CD14-positive monocyte (primary cell): ENCODE results near the gene GMEB2. TPM values are rescaled to one million over a fixed set of nuclear protein-coding genes. Genes with fewer than 3 reads are reported as not detected.
"Not testable (repeated sequence)": the region's sequence is repeated elsewhere in the genome, so short reads cannot be mapped to it uniquely, and the experiment has no call there.

ENCODE experiments used
- DNase-seq, 3 donors: peaks; one replicate each; pipeline ENCODE4 v3.0.0-alpha.2; 2011 to 2022
- H2AFZ ChIP-seq: 2 replicates; pipeline ENCODE4 v1.6.0; 2012; ENCODE audit warnings: mild to moderate bottlenecking, low read depth, low read length, inconsistent platforms; ENCODE audit not compliant: insufficient read depth, poor library complexity, severe bottlenecking
- H3K27ac ChIP-seq, 2 donors: 1 replicate in 1 of 2; 2 replicates in 1 of 2; pipeline ENCODE4 v1.5.1; 2012 to 2013; ENCODE audit warnings: low read length in 2 of 2, control low read depth in 1 of 2, inconsistent platforms in 1 of 2, low read depth in 1 of 2, mild to moderate bottlenecking in 1 of 2
- H3K27me3 ChIP-seq, 2 donors: one replicate each; pipeline versions ENCODE4 v1.6.0 to v1.6.1; 2011 to 2013; ENCODE audit warnings: low read length in 2 of 2; ENCODE audit not compliant: control insufficient read depth in 2 of 2, insufficient read depth in 2 of 2
- H3K36me3 ChIP-seq, 2 donors: replicated peaks in 1 of 2; 1 replicate in 1 of 2; 2 replicates in 1 of 2; pipeline versions ENCODE4 v1.5.1 to v1.6.1; 2012 to 2013; ENCODE audit warnings: low read length in 2 of 2, control low read depth in 1 of 2, inconsistent platforms in 1 of 2, mild to moderate bottlenecking in 1 of 2; ENCODE audit not compliant: insufficient read depth in 2 of 2, control insufficient read depth in 1 of 2
- H3K4me1 ChIP-seq, 2 donors: 1 replicate in 1 of 2; 2 replicates in 1 of 2; pipeline versions ENCODE4 v1.5.1 to v1.6.1; 2012 to 2013; ENCODE audit warnings: low read length in 2 of 2, control low read depth in 1 of 2, inconsistent platforms in 1 of 2, mild to moderate bottlenecking in 1 of 2, moderate library complexity in 1 of 2; ENCODE audit not compliant: insufficient read depth in 2 of 2, control insufficient read depth in 1 of 2
- H3K4me2 ChIP-seq: replicated peaks from 2 replicates; pipeline ENCODE3; 2012; ENCODE audit warnings: low read length, moderate library complexity, mild to moderate bottlenecking; ENCODE audit not compliant: poor library complexity, severe bottlenecking; ENCODE audit errors: extremely low read depth
- H3K4me3 ChIP-seq, 3 experiments: fragments of 200-600 bp in 1 of 3; sonication (generic) in 1 of 3; replicated peaks in 1 of 3; 1 replicate in 2 of 3; 2 replicates in 1 of 3; pipeline ENCODE4 v1.5.1; 2011 to 2013; ENCODE audit warnings: low read length in 3 of 3, mild to moderate bottlenecking in 3 of 3, control low read depth in 2 of 3, low read depth in 2 of 3, inconsistent platforms in 1 of 3, moderate library complexity in 1 of 3
- H3K79me2 ChIP-seq: 2 replicates; pipeline ENCODE4 v1.6.0; 2012; ENCODE audit warnings: mild to moderate bottlenecking, control low read depth, inconsistent platforms, low read length, moderate library complexity; ENCODE audit not compliant: insufficient read depth
- H3K9ac ChIP-seq: 2 replicates; pipeline ENCODE4 v1.6.0; 2017; ENCODE audit warnings: low read length, mild to moderate bottlenecking; ENCODE audit not compliant: insufficient read depth, poor library complexity, severe bottlenecking
- H3K9me3 ChIP-seq, 2 donors: replicated peaks in 1 of 2; 1 replicate in 1 of 2; 2 replicates in 1 of 2; pipeline versions ENCODE4 v1.5.1 to v1.6.1; 2012 to 2013; ENCODE audit warnings: low read length in 2 of 2, control low read depth in 1 of 2; ENCODE audit not compliant: control insufficient read depth in 1 of 2, insufficient read depth in 1 of 2
- H4K20me1 ChIP-seq: 2 replicates; pipeline ENCODE4 v1.6.0; 2012; ENCODE audit warnings: mild to moderate bottlenecking, low read length, control low read depth, moderate library complexity; ENCODE audit not compliant: insufficient read depth
- H3K27ac Mint-ChIP-seq, 7 donors: one replicate each; pipeline ENCODE4 v1.8.0; 2020; ENCODE audit warnings: mild to moderate bottlenecking in 7 of 7, mixed read lengths in 7 of 7, moderate library complexity in 6 of 7, inconsistent platforms in 2 of 7
- H3K27me3 Mint-ChIP-seq, 3 donors: one replicate each; pipeline ENCODE4 v1.8.0; 2021 to 2022; ENCODE audit warnings: low read depth in 3 of 3, mild to moderate bottlenecking in 3 of 3, mixed read lengths in 3 of 3, moderate library complexity in 3 of 3, inconsistent platforms in 1 of 3
- H3K36me3 Mint-ChIP-seq, 2 donors: one replicate each; pipeline ENCODE4 v1.8.0; 2020; ENCODE audit warnings: mixed read lengths in 2 of 2, inconsistent platforms in 1 of 2, mild to moderate bottlenecking in 1 of 2
- H3K4me1 Mint-ChIP-seq: one replicate; pipeline ENCODE4 v1.8.0; 2020; ENCODE audit warnings: mild to moderate bottlenecking, mixed read lengths
- H3K4me3 Mint-ChIP-seq, 2 donors: one replicate each; pipeline ENCODE4 v1.8.0; 2020; ENCODE audit warnings: mild to moderate bottlenecking in 2 of 2, mixed read lengths in 2 of 2, moderate library complexity in 1 of 2
- H3K9me3 Mint-ChIP-seq, 7 donors: one replicate each; pipeline ENCODE4 v1.8.0; 2020 to 2022; ENCODE audit warnings: mixed read lengths in 7 of 7, mild to moderate bottlenecking in 6 of 7, moderate library complexity in 6 of 7, inconsistent platforms in 2 of 7
- CTCF ChIP-seq: fragments of 200-600 bp; IDR thresholded peaks from one replicate; pipeline ENCODE4 v1.8.0; 2022; ENCODE audit warnings: antibody characterized with exemption, mild to moderate bottlenecking
- WGBS: methylation state at CpG from one replicate; pipeline ENCODE4 v1.1.5; 2013; ENCODE audit warnings: missing lambda C conversion rate; ENCODE audit not compliant: insufficient coverage; 5-methylcytosine and 5-hydroxymethylcytosine counted together
- intact Hi-C, 2 donors: fragments of 100-400 bp; cut with micrococcal nuclease; formaldehyde crosslinking; loops; one replicate each; pipeline versions ENCODE4 v1.15.0 to v1.15.1; 2023
- polyA plus RNA-seq, 3 donors: library from polyadenylated mRNA; depleted of rRNA in 1 of 3; unstranded in 2 of 3; stranded (reverse) in 1 of 3; fragments of 300-500 nt in 2 of 3; fragments of >200 nt in 1 of 3; fragmentation: Illumina TruSeq in 2 of 3; gene quantifications; 1 replicate in 2 of 3; 2 replicates in 1 of 3; pipeline ENCODE4 v1.2.3, GENCODE V29; 2012 to 2021

GMEB2 gene
- polyA plus RNA-seq, 3 donors: 2.7 to 11.7 (median 3.8) TPM

- Mint-ChIP-seq H3K27me3 (peaks cover 13 to 73% (median 54%) of the 10 kb centered on the region in 3 donors), H3K9me3 (peaks cover 3 to 24% (median 7%) of the 10 kb centered on the region in 7 donors), H3K36me3 (peaks cover 31 to 61% of the 10 kb centered on the region in 2 donors), H3K27ac (peak overlapping the region in 1 of 7 donors; percentile 21), H3K4me1 (no peaks in the 10 kb centered on the region), H3K4me3 (peak overlapping the region in 1 of 2 donors; percentile 26)
- 97% methylated on average over 16 of the region's 16 CpGs for WGBS
- peaks cover 31 to 58% of the 10 kb centered on the region in 2 donors for H3K36me3 ChIP-seq
- H3K9ac ChIP-seq: no peak overlapping the region
- peaks cover 85% of the 10 kb centered on the region for H4K20me1 ChIP-seq
- intact Hi-C loops: loop anchor here in 1 of 2 donors (10.0 kb wide), 1 partner anchor 334 kb away; the partner anchor contains the start of gene DNAJC5
- no peaks in the 10 kb centered on the region for H3K79me2 ChIP-seq
- H3K27me3 ChIP-seq: peaks cover 0 to 51% of the 10 kb centered on the region in 2 donors
- no peak for TF ChIP-seq CTCF
- no peak overlapping the region for H3K4me3 ChIP-seq
- H3K4me2 ChIP-seq: no peak overlapping the region
- H3K27ac ChIP-seq: no peak overlapping the region
- H3K4me1 ChIP-seq: no peaks in the 10 kb centered on the region
- DNase-seq: no peak
- no peak overlapping the region for H2AFZ ChIP-seq
- peaks cover 6 to 10% of the 10 kb centered on the region in 2 donors for H3K9me3 ChIP-seq
These were observed 66.5 kb downstream of the GMEB2 start for GRCh38 chr20:63560333-63560805.

- H3K9me3 ChIP-seq, H3K4me1 ChIP-seq, DNase-seq, H3K27ac ChIP-seq, H3K9ac ChIP-seq, H3K79me2 ChIP-seq, H3K4me3 Mint-ChIP-seq, H3K4me2 ChIP-seq, H3K4me1 Mint-ChIP-seq, H2AFZ ChIP-seq, H3K27ac Mint-ChIP-seq, H3K4me3 ChIP-seq: not testable (repeated sequence)
- Mint-ChIP-seq H3K27me3 (peaks cover 12 to 73% (median 52%) of the 10 kb centered on the region in 3 donors), H3K36me3 (peaks cover 30 to 56% of the 10 kb centered on the region in 2 donors), H3K9me3 (peaks cover 0 to 17% (median 4%) of the 10 kb centered on the region in 7 donors)
- 97% methylated on average over 27 of the region's 31 CpGs for WGBS
- H3K36me3 ChIP-seq: peaks cover 26 to 51% of the 10 kb centered on the region in 2 donors
- H3K27me3 ChIP-seq: peaks cover 0 to 51% of the 10 kb centered on the region in 2 donors
- intact Hi-C loops: loop anchor here in 1 of 2 donors (10.0 kb wide), 1 partner anchor 335 kb away; the partner anchor contains the start of gene DNAJC5
- H4K20me1 ChIP-seq: peaks cover 84% of the 10 kb centered on the region
These were observed 67.2 kb downstream of the GMEB2 start for GRCh38 chr20:63559485-63560332.
